IMR-90 (cell line): ENCODE data around the gene ZNF236.

ENCODE experiments used
- BHLHE40 ChIP-seq: fragments of 150-350 bp; IDR thresholded peaks from 2 replicates; pipeline ENCODE4 v1.6.1; 2016; ENCODE audit warnings: mild to moderate bottlenecking, low read depth, low read length
- CTCF ChIP-seq: conservative IDR thresholded peaks from 2 replicates; pipeline ENCODE4 v1.5.1; 2012; ENCODE audit warnings: mild to moderate bottlenecking, low read depth, low read length, improper control_type of control experiment
- MAFK ChIP-seq: IDR thresholded peaks from 2 replicates; pipeline ENCODE4 v1.6.1; 2012; ENCODE audit warnings: low read depth, low read length, improper control_type of control experiment
- MAZ ChIP-seq: IDR thresholded peaks from 2 replicates; pipeline ENCODE4 v1.6.1; 2012; ENCODE audit warnings: low read depth, mild to moderate bottlenecking, low read length, improper control_type of control experiment, moderate library complexity, borderline replicate concordance
- MXI1 ChIP-seq: IDR thresholded peaks from 2 replicates; pipeline ENCODE4 v1.6.1; 2012; ENCODE audit warnings: low read depth, mild to moderate bottlenecking, low read length, moderate library complexity, borderline replicate concordance
- NFE2L2 ChIP-seq: fragments of 150-350 bp; IDR thresholded peaks from 2 replicates; pipeline ENCODE4 v1.6.1; 2016; ENCODE audit warnings: low read depth, mild to moderate bottlenecking, low read length
- POLR2A ChIP-seq: IDR thresholded peaks from 2 replicates; pipeline ENCODE4 v1.6.1; 2012; ENCODE audit warnings: mild to moderate bottlenecking, low read depth, low read length
- RAD21 ChIP-seq: IDR thresholded peaks from 2 replicates; pipeline ENCODE4 v1.6.1; 2012; ENCODE audit warnings: low read length, improper control_type of control experiment
- RCOR1 ChIP-seq: IDR thresholded peaks from 2 replicates; pipeline ENCODE4 v1.6.1; 2012; ENCODE audit warnings: mild to moderate bottlenecking, low read length, improper control_type of control experiment; ENCODE audit not compliant: insufficient replicate concordance
- USF2 ChIP-seq: fragments of 150-350 bp; IDR thresholded peaks from 2 replicates; pipeline ENCODE4 v1.6.1; 2017; ENCODE audit warnings: mild to moderate bottlenecking, antibody characterized with exemption, low read length, low read depth

DNA sequence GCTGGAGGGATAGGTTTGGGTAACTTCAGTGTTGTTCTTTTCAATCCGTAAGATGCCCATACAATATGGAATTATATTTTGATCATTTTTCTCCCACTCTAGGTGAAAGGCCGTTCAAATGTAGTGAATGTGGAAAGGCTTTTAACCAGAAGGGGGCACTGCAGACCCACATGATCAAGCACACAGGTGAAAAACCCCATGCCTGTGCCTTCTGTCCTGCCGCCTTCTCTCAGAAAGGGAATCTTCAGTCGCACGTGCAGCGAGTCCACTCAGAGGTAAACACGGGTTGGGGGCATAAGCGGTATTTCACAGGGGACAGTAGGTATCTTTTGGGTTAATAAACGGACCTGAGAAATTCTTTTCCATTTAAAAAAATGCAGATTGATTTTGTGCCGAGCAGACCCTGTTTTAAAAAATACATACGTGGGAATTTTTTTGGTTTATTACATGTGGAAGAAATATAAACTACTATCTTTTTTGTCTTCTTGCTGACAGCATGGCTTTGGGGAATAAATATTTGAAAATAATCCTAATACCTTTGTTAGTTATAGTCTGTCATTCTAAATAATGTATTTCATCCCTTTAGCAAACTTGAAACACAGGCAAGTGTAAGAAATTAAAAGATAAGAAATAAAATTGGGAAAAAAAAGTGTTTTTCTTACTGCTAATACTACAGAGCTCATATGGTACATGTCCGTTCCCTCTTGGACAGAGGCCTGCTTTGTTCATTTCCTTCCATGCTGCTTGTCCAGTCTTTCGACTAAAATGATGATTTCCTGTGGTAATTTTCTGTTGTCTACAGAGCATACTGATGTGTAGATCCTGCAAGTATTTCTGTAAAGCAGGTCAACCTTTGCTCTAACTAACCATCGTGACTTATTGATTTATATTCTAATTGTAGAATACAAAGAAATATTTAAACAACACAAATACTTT, 53.3 kb downstream of the ZNF236 start:
- no peak for TF ChIP-seq NFE2L2
- peak; percentile 57 for TF ChIP-seq CTCF
- no peak for TF ChIP-seq POLR2A
- no peak for TF ChIP-seq USF2
- no peak for TF ChIP-seq MXI1
- TF ChIP-seq MAZ: no peak
- TF ChIP-seq RAD21: peak; percentile 53
- TF ChIP-seq BHLHE40: no peak
- no peak for TF ChIP-seq RCOR1
- TF ChIP-seq MAFK: no peak
